H1 (cell line): ENCODE measurements around the gene AHDC1.

Experiments
- POLR2A ChIP-seq, 2 experiments: IDR thresholded peaks; 1 replicate in 1 of 2; 2 replicates in 1 of 2; pipeline ENCODE4 v1.6.1; 2011; ENCODE audit warnings: low read depth in 2 of 2, low read length in 2 of 2, mild to moderate bottlenecking in 2 of 2; ENCODE audit errors: control extremely low read depth in 1 of 2
- TBP ChIP-seq: IDR thresholded peaks from 2 replicates; pipeline ENCODE4 v1.6.1; 2011; ENCODE audit warnings: low read depth, low read length, improper control_type of control experiment
- TF ChIP-seq, protein P1 (sequence below), 3 experiments: IDR thresholded peaks; 1 replicate in 2 of 3; 2 replicates in 1 of 3; pipeline versions ENCODE4 v1.5.1 to v1.6.1; 2011; ENCODE audit warnings: low read length in 3 of 3, mild to moderate bottlenecking in 3 of 3, inconsistent platforms in 2 of 3, low read depth in 1 of 3, moderate library complexity in 1 of 3; ENCODE audit not compliant: insufficient read depth in 1 of 3; ENCODE audit errors: control extremely low read depth in 1 of 3

DNA sequence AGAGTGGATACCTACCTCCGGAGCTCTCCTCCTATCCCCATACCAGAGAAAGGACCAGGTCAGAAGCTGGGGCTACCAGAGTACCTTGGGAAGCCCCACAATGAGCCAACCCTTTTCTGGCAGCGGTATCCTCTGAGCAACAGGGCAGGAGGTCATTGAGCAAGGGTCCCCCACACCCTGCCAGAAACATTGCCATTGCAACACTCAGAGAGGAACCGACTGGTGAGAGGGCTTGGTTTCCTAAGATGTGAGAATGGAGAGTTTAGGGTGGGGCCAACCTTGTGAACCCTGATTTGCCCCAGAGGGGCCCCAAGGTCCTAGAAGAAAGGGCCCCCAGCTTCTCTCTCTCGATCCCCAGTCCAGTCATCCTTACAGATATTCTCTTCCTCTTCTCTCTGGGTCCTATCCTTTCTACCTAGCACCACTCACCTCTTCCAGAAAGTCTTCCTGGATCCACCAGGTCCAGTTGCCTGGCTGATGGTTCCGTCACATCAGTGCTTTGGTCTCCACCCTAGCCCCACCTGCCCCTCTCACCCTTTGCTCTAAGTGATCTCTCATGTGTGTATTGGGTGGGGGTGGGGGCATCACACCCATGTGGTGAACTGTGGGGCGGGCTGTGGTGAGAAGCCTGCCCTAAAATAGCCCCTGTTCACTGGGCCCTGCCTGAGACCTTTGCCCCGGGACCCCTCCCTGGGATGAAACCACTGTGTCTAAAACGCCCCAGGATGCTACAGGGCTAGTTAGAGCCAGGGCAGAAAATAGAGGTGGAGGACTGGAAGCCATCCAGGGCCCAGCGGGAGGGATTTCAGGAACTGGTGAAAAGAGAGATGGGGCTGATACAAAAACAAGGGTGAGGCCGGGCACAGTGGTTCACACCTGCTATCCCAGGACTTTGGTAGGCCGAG lies 22.3 kb upstream of the AHDC1 start:
- TF ChIP-seq, protein P1, sequence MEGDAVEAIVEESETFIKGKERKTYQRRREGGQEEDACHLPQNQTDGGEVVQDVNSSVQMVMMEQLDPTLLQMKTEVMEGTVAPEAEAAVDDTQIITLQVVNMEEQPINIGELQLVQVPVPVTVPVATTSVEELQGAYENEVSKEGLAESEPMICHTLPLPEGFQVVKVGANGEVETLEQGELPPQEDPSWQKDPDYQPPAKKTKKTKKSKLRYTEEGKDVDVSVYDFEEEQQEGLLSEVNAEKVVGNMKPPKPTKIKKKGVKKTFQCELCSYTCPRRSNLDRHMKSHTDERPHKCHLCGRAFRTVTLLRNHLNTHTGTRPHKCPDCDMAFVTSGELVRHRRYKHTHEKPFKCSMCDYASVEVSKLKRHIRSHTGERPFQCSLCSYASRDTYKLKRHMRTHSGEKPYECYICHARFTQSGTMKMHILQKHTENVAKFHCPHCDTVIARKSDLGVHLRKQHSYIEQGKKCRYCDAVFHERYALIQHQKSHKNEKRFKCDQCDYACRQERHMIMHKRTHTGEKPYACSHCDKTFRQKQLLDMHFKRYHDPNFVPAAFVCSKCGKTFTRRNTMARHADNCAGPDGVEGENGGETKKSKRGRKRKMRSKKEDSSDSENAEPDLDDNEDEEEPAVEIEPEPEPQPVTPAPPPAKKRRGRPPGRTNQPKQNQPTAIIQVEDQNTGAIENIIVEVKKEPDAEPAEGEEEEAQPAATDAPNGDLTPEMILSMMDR (IDR thresholded peaks at IDR 0.05; ENCODE audit: control extremely low read depth in 1 of 3, insufficient read depth in 1 of 3, low read depth in 1 of 3, low read length in 3 of 3), result no peak
- no peak for TF ChIP-seq POLR2A (IDR thresholded peaks at IDR 0.05; ENCODE audit: control extremely low read depth in 1 of 2, low read depth in 2 of 2, low read length in 2 of 2)
- no peak for TF ChIP-seq TBP
